HL-60 (cell line): ENCODE measurements around the gene STAT4.

Source experiments
- DNase-seq, 2 experiments: peaks; one replicate each; pipeline ENCODE4 v3.0.0-alpha.2; 2010 to 2020; ENCODE audit warnings: low read depth in 1 of 2, low spot score in 1 of 2
- H3K27ac ChIP-seq: fragments of 250-450 bp; sonication (Bioruptor Pico); replicated peaks from 2 replicates; pipeline ENCODE4 v1.5.1; 2020; ENCODE audit warnings: mild to moderate bottlenecking, moderate library complexity
- H3K27me3 ChIP-seq: fragments of 250-450 bp; sonication (Bioruptor Pico); 2 replicates; pipeline ENCODE4 v1.5.1; 2021; ENCODE audit warnings: mild to moderate bottlenecking, moderate library complexity; ENCODE audit not compliant: insufficient read depth, poor library complexity, severe bottlenecking
- H3K4me3 ChIP-seq: replicated peaks from 2 replicates; pipeline ENCODE4 v1.5.1; 2011; ENCODE audit warnings: mild to moderate bottlenecking, control low read depth, low read length; ENCODE audit not compliant: insufficient read depth
- CTCF ChIP-seq: IDR thresholded peaks from one replicate; pipeline ENCODE4 v1.5.1; 2011; ENCODE audit warnings: low read length, control low read depth, inconsistent platforms; ENCODE audit not compliant: insufficient read depth
- GABPA ChIP-seq: IDR thresholded peaks from 2 replicates; pipeline ENCODE4 v1.6.1; 2012; ENCODE audit warnings: low read depth
- POLR2AphosphoS5 ChIP-seq: IDR thresholded peaks from 2 replicates; pipeline ENCODE4 v1.6.1; 2012; ENCODE audit warnings: low read depth
- REST ChIP-seq: IDR thresholded peaks from 2 replicates; pipeline ENCODE4 v1.6.1; 2012; ENCODE audit warnings: low read depth; ENCODE audit not compliant: insufficient replicate concordance
- SPI1 ChIP-seq: IDR thresholded peaks from 2 replicates; pipeline ENCODE4 v1.6.1; 2012; ENCODE audit warnings: low read depth, mild to moderate bottlenecking, borderline replicate concordance

STAT4 gene

GRCh38 chr2:191083540-191083939 lies 67.3 kb downstream of the STAT4 start:
- DNase-seq: no peak
- no peak for TF ChIP-seq REST
- no peak for TF ChIP-seq GABPA
- no peak for TF ChIP-seq CTCF
- no peak for TF ChIP-seq POLR2AphosphoS5
- TF ChIP-seq SPI1: no peak
- Histone ChIP-seq H3K27me3 (no peaks in the 10 kb centered on the region), H3K27ac (no peak overlapping the region), H3K4me3 (no peak overlapping the region)

- Histone ChIP-seq H3K4me3 (no peak overlapping the region), H3K27me3 (peaks cover 2% of the 10 kb centered on the region), H3K27ac (no peak overlapping the region)
- TF ChIP-seq SPI1 (no peak), POLR2AphosphoS5 (no peak), GABPA (no peak), REST (no peak), CTCF (no peak)
- DNase-seq: no peak
Observed at GRCh38 chr2:191082321-191082720, 68.5 kb downstream of the STAT4 start.

GRCh38 chr2:191081411-191082155 lies 69.2 kb downstream of the STAT4 start:
- Histone ChIP-seq H3K27me3 (peaks cover 2% of the 10 kb centered on the region), H3K27ac (no peak overlapping the region), H3K4me3 (no peak overlapping the region)
- no peak for TF ChIP-seq SPI1
- TF ChIP-seq POLR2AphosphoS5: no peak
- TF ChIP-seq GABPA: no peak
- TF ChIP-seq CTCF: no peak
- TF ChIP-seq REST: no peak
- DNase-seq: no peak
